BJ (cell line): ENCODE measurements around the gene SPNS3. TPM values are rescaled to one million over a fixed set of nuclear protein-coding genes. Genes with fewer than 3 reads are reported as not detected.

Experiments
- CTCF ChIA-PET: fragments of 350-600 bp; formaldehyde crosslinking; extraction: SDS; loops from one replicate; lab custom pipeline; 2021; ENCODE audit warnings: antibody characterized with exemption, inconsistent platforms; lab: Yijun Ruan, JAX
- POLR2A ChIA-PET: fragments of 300-600 bp; sonication (Branson Sonifier 250); formaldehyde crosslinking; extraction: SDS; loops from one replicate; lab custom pipeline; 2021; ENCODE audit warnings: antibody characterized with exemption; lab: Charles Lee
- DNase-seq: peaks from one replicate; pipeline ENCODE4 v3.0.0-alpha.2; 2011; ENCODE audit warnings: low read depth
- H3K27me3 ChIP-seq: 2 replicates; pipeline ENCODE4 v1.6.0; 2011; ENCODE audit warnings: low read length; ENCODE audit not compliant: control insufficient read depth, insufficient read depth
- H3K36me3 ChIP-seq: 2 replicates; pipeline ENCODE4 v1.5.1; 2011; ENCODE audit warnings: low read length; ENCODE audit not compliant: control insufficient read depth, insufficient read depth
- H3K4me3 ChIP-seq: 2 replicates; pipeline ENCODE4 v1.5.1; 2011; ENCODE audit warnings: low read depth, mild to moderate bottlenecking, control low read depth, low read length
- polyA plus RNA-seq: library from polyadenylated mRNA; depleted of rRNA; stranded (reverse); fragments of >200 nt; gene quantifications from 2 replicates; pipeline ENCODE4 v1.2.3, GENCODE V29; 2011
- TF ChIP-seq, protein P1 (sequence below): IDR thresholded peaks from 2 replicates; pipeline ENCODE4 v1.5.1; 2011; ENCODE audit warnings: low read depth, mild to moderate bottlenecking, control low read depth, inconsistent platforms, low read length, moderate library complexity; ENCODE audit not compliant: insufficient read depth

SPNS3 gene
- polyA plus RNA-seq, 1 experiment, result not detected

DNA sequence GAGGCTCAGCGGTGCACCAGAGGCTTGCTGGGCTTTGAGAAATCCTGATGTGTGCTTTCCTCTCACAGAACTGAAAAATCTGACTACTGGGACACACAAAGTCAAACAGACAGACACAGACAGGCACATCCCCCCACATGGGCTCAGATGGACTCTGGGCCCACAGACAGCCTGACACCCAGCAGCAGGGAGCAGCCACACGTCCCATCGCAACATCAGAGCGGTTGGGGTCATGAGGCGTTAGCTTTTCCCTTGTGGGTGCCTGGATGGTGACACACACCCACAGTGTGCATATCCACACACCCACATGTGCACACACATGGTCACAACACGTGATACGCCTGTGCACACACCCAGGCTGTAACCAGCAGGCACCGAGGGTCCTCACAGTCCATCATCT lies 6.3 kb downstream of the SPNS3 start:
- Histone ChIP-seq H3K4me3 (no peak overlapping the region), H3K36me3 (no peaks in the 10 kb centered on the region), H3K27me3 (peaks cover 4% of the 10 kb centered on the region)
- CTCF ChIA-PET, result no interaction called here
- no peak for DNase-seq
- POLR2A ChIA-PET, result no interaction called here
- TF ChIP-seq, protein P1, sequence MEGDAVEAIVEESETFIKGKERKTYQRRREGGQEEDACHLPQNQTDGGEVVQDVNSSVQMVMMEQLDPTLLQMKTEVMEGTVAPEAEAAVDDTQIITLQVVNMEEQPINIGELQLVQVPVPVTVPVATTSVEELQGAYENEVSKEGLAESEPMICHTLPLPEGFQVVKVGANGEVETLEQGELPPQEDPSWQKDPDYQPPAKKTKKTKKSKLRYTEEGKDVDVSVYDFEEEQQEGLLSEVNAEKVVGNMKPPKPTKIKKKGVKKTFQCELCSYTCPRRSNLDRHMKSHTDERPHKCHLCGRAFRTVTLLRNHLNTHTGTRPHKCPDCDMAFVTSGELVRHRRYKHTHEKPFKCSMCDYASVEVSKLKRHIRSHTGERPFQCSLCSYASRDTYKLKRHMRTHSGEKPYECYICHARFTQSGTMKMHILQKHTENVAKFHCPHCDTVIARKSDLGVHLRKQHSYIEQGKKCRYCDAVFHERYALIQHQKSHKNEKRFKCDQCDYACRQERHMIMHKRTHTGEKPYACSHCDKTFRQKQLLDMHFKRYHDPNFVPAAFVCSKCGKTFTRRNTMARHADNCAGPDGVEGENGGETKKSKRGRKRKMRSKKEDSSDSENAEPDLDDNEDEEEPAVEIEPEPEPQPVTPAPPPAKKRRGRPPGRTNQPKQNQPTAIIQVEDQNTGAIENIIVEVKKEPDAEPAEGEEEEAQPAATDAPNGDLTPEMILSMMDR, result no peak

DNA sequence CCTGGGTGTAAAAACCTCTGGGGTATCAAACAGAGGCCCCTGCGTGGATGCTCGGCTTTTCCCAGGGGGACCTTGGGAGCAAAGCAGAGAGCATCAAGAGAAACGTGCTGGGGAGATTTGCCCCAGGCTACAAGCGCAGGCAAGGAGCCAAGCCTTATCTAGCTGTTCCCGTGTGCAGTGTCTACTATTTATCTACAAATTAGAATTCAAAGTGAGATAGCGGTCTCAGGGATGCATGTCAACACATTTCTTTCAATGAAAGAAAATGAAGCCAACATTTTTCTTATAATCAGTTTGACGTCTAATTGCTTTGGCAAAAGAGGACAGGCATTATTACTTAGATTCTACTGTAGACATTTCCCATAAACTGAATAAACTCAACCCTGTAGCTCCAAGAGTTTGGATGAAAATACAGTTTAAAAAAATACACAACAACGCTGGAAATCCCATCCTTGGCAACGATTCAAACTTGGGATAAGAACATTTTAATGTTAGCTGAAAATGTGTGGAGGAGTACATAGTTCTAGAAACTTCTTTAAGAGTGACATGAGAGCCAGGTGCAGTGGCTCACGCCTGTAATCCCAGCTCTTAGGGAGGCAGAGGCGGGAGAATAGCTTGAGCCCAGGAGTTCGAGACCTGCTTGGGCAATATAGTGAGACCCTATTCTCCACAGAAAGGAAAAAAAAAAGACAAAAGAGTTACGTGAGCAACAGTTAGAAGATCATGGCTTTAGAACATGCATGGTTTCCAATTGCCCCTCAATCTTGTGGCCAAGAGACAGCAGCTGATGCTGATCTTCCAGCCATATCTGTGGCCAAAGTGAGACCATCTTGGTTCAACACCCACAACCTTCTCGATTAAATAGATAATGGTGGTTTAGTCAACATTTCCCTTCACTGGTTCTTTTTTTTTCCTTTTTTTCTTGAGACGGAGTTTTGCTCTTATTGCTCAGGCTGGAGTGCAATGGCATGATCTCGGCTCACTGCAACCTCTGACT lies 7.2 kb downstream of the SPNS3 start:
- Histone ChIP-seq H3K27me3 (peaks cover 4% of the 10 kb centered on the region), H3K4me3 (no peak overlapping the region), H3K36me3 (no peaks in the 10 kb centered on the region)
- DNase-seq, result no peak
- TF ChIP-seq, protein P1, result no peak
- ChIA-PET POLR2A (no interaction called here), CTCF (no interaction called here)

DNA sequence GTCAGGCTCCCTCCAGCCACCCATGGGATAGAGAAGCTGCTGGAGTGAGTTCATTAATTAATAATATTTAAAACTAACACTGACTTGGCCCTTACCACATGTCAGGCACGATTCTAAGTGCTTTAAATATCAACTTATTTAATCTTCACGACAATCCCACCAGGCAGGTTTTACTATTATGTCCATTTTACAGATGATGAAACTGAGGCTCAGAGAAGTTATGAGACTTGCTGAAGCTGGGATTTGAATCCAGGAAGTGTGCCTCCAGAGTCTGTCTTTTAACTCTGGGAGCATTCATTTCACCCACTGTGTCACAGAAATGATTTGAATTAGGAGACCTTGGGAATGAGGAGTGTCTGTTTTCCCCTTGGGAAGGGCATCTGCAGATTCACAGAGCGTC lies 8.8 kb downstream of the SPNS3 start:
- Histone ChIP-seq H3K36me3 (no peaks in the 10 kb centered on the region), H3K4me3 (no peak overlapping the region), H3K27me3 (peaks cover 3% of the 10 kb centered on the region)
- CTCF ChIA-PET, result no interaction called here
- no peak for DNase-seq
- POLR2A ChIA-PET, result no interaction called here
- TF ChIP-seq, protein P1, result no peak

DNA sequence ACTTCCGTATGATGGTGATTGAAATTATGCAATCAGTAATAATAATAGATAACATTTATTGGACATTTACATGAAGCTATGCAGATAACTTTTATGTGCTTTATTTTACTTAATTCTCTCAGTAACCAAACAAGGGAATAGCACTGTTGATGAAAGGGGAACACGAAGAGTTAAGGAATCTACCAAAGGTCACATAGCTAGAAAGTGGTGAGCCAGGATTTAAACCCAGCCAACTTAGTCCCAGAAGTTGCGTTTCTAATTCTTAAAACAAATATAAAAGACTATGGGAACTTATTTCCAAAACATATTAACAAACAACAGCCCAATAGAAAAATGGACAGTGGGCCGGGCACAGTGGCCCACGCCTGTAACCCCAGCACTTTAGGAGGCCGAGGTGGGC lies 9.7 kb downstream of the SPNS3 start:
- DNase-seq, result no peak
- POLR2A ChIA-PET, result no interaction called here
- H3K4me3 ChIP-seq, result no peak overlapping the region
- TF ChIP-seq, protein P1, result no peak
- no peaks in the 10 kb centered on the region for H3K36me3 ChIP-seq
- peaks cover 5% of the 10 kb centered on the region for H3K27me3 ChIP-seq
- CTCF ChIA-PET, result no interaction called here

DNA sequence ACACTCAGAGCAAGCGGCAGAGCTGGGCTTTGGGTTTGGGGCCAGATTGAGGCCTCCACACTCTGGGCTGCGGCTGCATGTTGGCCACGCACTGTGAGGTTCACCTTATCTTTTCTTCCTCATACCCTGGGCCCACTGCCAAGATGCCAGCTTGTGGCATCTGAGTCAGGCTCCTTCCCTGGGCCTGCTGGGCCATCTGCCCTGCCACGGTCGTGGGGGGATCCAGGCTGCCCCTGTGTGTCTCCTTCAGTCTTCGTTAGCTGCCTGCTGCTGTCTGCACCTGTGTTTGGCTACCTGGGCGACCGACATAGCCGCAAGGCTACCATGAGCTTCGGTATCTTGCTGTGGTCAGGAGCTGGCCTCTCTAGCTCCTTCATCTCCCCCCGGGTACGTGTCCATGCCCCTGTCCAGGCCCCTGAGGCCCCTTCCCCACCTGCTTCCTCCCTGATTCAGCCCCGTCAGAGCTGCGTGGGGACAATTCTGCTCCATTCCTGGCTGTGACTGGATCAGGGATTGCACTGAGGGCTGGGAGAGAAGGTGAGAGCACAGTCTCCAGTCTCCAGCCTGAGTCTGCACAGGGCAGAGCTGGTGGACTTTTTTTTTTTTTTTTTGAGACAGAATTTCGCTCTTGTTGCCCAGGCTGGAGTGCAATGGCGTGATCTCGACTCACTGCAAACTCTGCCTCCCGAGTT lies 11.2 kb downstream of the SPNS3 start:
- TF ChIP-seq, protein P1, result no peak
- H3K27me3 ChIP-seq, result peaks cover 5% of the 10 kb centered on the region
- H3K4me3 ChIP-seq, result no peak overlapping the region
- DNase-seq, result no peak
- CTCF ChIA-PET, result no interaction called here
- no peaks in the 10 kb centered on the region for H3K36me3 ChIP-seq
- POLR2A ChIA-PET, result no interaction called here
